Neural progenitor cell (in vitro differentiated cells): ENCODE measurements around the gene PDLIM5. TPM values are rescaled to one million over a fixed set of nuclear protein-coding genes. Genes with fewer than 3 reads are reported as not detected.

ENCODE experiments used
- DNase-seq: peaks from one replicate; pipeline ENCODE4 v3.0.0-alpha.2; 2016; ENCODE audit warnings: low spot score
- H2AFZ ChIP-seq: fragments of 200-600 bp; sonication (generic); replicated peaks from 2 replicates; pipeline ENCODE4 v1.6.1; 2016; ENCODE audit warnings: antibody characterized with exemption
- H3F3A ChIP-seq: fragments of 200-600 bp; sonication (generic); 2 replicates; pipeline ENCODE4 v1.6.1; 2016; ENCODE audit warnings: antibody characterized with exemption, low read depth
- H3K27ac ChIP-seq: fragments of 200-600 bp; sonication (generic); 2 replicates; pipeline ENCODE4 v1.5.1; 2016; ENCODE audit warnings: mild to moderate bottlenecking
- H3K27me3 ChIP-seq: fragments of 200-600 bp; sonication (generic); 2 replicates; pipeline ENCODE4 v1.6.1; 2016; ENCODE audit warnings: mild to moderate bottlenecking, moderate library complexity
- H3K36me3 ChIP-seq: fragments of 200-600 bp; sonication (generic); 2 replicates; pipeline ENCODE4 v1.5.1; 2016
- H3K4me1 ChIP-seq: fragments of 200-600 bp; sonication (generic); 2 replicates; pipeline ENCODE4 v1.6.1; 2016; ENCODE audit warnings: mixed run types
- H3K4me2 ChIP-seq: fragments of 200-600 bp; sonication (generic); 2 replicates; pipeline ENCODE4 v1.6.1; 2016
- H3K4me3 ChIP-seq: fragments of 200-600 bp; sonication (generic); 2 replicates; pipeline ENCODE4 v1.5.1; 2016
- H3K79me2 ChIP-seq: fragments of 200-600 bp; sonication (generic); 2 replicates; pipeline ENCODE4 v1.6.1; 2016; ENCODE audit warnings: low read depth
- H3K9ac ChIP-seq: fragments of 200-600 bp; sonication (generic); 2 replicates; pipeline ENCODE4 v1.6.1; 2016
- H3K9me3 ChIP-seq: fragments of 200-600 bp; sonication (generic); 2 replicates; pipeline ENCODE4 v1.5.1; 2016; ENCODE audit warnings: low read depth
- H4K20me1 ChIP-seq: fragments of 200-600 bp; sonication (generic); 2 replicates; pipeline ENCODE4 v1.6.1; 2016; ENCODE audit warnings: low read depth
- H3K27ac Mint-ChIP-seq: 3 replicates; pipeline ENCODE4 v1.8.0; 2021; ENCODE audit warnings: mixed read lengths
- H3K27me3 Mint-ChIP-seq: 2 replicates; pipeline ENCODE4 v1.8.0; 2022; ENCODE audit warnings: low read depth, mild to moderate bottlenecking, inconsistent platforms, moderate library complexity, mixed read lengths; ENCODE audit not compliant: insufficient read depth
- H3K36me3 Mint-ChIP-seq: 3 replicates; pipeline ENCODE4 v1.8.0; 2021; ENCODE audit warnings: mixed read lengths
- H3K4me1 Mint-ChIP-seq: 3 replicates; pipeline ENCODE4 v1.8.0; 2021; ENCODE audit warnings: mixed read lengths
- H3K4me3 Mint-ChIP-seq: 3 replicates; pipeline ENCODE4 v1.8.0; 2021; ENCODE audit warnings: mild to moderate bottlenecking, moderate library complexity, mixed read lengths
- H3K9me3 Mint-ChIP-seq: 3 replicates; pipeline ENCODE4 v1.8.0; 2020; ENCODE audit warnings: mixed read lengths
- EZH2 ChIP-seq: fragments of 200-600 bp; sonication (generic); IDR thresholded peaks from 2 replicates; pipeline ENCODE4 v1.6.1; 2017; ENCODE audit warnings: antibody characterized with exemption, mild to moderate bottlenecking, moderate library complexity
- EZH2phosphoT487 ChIP-seq: fragments of 200-600 bp; sonication (generic); IDR thresholded peaks from 2 replicates; pipeline ENCODE4 v1.6.1; 2017; ENCODE audit warnings: antibody characterized with exemption
- total RNA-seq: library from RNA; depleted of rRNA; stranded (reverse); fragments of >200 nt; gene quantifications from 2 replicates; pipeline ENCODE4 v1.2.3, GENCODE V29; 2015; ENCODE audit warnings: low replicate concordance
- TF ChIP-seq, protein P1 (sequence below): fragments of 200-600 bp; sonication (generic); IDR thresholded peaks from 2 replicates; pipeline ENCODE4 v1.5.1; 2017; ENCODE audit warnings: antibody characterized with exemption, mild to moderate bottlenecking

The PDLIM5 gene
- total RNA-seq, 1 donor from 2014 or later: 68.4 TPM

DNA sequence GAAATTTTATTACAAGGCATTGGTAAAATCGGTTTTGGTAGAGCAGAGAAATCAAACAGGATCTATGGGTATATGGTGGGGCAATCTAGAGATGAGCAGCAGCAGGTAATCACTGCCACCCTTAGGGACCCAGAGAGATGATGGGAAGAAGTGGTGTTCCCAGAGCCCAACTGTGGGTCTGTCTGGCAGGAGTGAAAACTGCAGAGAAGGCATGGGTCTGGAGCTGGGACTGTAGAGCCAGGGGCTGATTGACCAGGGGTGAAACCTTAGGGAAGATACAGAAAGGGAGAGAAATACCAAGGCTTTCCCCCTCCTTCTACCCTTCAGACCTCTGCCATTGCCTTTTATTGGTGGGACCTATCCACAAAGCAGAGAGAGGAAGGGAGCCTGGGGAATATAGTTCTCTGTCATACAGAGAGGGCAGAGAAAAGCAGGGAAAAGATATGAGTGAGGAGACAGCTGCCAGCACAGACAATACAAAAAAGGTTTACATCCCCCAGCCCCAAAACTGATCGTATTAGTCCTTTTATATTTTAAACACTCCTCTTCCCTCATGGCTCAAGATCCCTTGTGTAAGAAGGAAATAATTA, 28.7 kb downstream of the PDLIM5 start:
- H3K4me3 Mint-ChIP-seq: no peak overlapping the region
- peaks cover 67% of the 10 kb centered on the region for H3K79me2 ChIP-seq
- no peaks in the 10 kb centered on the region for H3K27me3 ChIP-seq

DNA sequence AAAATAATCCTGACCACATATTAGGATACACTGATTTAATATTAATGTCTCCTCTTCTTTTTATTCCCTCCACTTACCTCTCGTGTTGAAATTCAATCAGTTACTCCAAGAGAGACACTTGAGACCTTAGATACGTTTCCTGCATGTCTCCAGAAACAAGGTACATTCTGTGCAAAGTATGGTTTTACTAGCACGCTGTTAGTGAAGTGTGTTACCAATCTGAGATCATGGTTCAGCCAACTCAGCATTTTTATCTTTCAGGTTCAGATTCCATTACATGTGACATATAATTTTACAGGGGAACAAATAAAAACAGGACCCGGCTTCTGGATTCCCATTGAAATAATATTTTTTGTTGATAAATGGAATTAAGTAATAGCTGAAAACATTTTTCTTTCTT, 32.2 kb downstream of the PDLIM5 start:
- Histone ChIP-seq H3K79me2 (peaks cover 44% of the 10 kb centered on the region), H3K27ac (no peak overlapping the region), H3F3A (peaks cover 6% of the 10 kb centered on the region), H3K9ac (no peak overlapping the region), H3K36me3 (no peaks in the 10 kb centered on the region), H3K9me3 (no peaks in the 10 kb centered on the region), H4K20me1 (no peaks in the 10 kb centered on the region), H3K4me2 (no peak overlapping the region), H3K4me1 (peaks cover 8% of the 10 kb centered on the region), H3K27me3 (no peaks in the 10 kb centered on the region), H3K4me3 (no peak overlapping the region), H2AFZ (no peak overlapping the region)
- TF ChIP-seq, protein P1, sequence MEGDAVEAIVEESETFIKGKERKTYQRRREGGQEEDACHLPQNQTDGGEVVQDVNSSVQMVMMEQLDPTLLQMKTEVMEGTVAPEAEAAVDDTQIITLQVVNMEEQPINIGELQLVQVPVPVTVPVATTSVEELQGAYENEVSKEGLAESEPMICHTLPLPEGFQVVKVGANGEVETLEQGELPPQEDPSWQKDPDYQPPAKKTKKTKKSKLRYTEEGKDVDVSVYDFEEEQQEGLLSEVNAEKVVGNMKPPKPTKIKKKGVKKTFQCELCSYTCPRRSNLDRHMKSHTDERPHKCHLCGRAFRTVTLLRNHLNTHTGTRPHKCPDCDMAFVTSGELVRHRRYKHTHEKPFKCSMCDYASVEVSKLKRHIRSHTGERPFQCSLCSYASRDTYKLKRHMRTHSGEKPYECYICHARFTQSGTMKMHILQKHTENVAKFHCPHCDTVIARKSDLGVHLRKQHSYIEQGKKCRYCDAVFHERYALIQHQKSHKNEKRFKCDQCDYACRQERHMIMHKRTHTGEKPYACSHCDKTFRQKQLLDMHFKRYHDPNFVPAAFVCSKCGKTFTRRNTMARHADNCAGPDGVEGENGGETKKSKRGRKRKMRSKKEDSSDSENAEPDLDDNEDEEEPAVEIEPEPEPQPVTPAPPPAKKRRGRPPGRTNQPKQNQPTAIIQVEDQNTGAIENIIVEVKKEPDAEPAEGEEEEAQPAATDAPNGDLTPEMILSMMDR: no peak
- TF ChIP-seq EZH2 (no peak), EZH2phosphoT487 (no peak)
- no peak for DNase-seq
- Mint-ChIP-seq H3K27ac (no peak overlapping the region), H3K27me3 (no peaks in the 10 kb centered on the region), H3K4me1 (peaks cover 16% of the 10 kb centered on the region), H3K9me3 (no peaks in the 10 kb centered on the region), H3K4me3 (no peak overlapping the region), H3K36me3 (peaks cover 4% of the 10 kb centered on the region)

More for the DNA sequence above, 28.7 kb downstream of the PDLIM5 start:
- Histone ChIP-seq H3K4me3 (no peak overlapping the region), H2AFZ (no peak overlapping the region), H3F3A (no peaks in the 10 kb centered on the region), H4K20me1 (no peaks in the 10 kb centered on the region), H3K27ac (no peak overlapping the region), H3K9ac (no peak overlapping the region), H3K9me3 (no peaks in the 10 kb centered on the region), H3K36me3 (no peaks in the 10 kb centered on the region), H3K4me2 (no peak overlapping the region), H3K4me1 (peaks cover 8% of the 10 kb centered on the region)
- peaks cover 19% of the 10 kb centered on the region for H3K4me1 Mint-ChIP-seq
- H3K27ac Mint-ChIP-seq: no peak overlapping the region
- H3K36me3 Mint-ChIP-seq: peaks cover 4% of the 10 kb centered on the region
- H3K9me3 Mint-ChIP-seq: no peaks in the 10 kb centered on the region
- TF ChIP-seq EZH2phosphoT487: no peak
- TF ChIP-seq EZH2: no peak
- TF ChIP-seq, protein P1: no peak
- H3K27me3 Mint-ChIP-seq: no peaks in the 10 kb centered on the region
- DNase-seq: no peak

DNA sequence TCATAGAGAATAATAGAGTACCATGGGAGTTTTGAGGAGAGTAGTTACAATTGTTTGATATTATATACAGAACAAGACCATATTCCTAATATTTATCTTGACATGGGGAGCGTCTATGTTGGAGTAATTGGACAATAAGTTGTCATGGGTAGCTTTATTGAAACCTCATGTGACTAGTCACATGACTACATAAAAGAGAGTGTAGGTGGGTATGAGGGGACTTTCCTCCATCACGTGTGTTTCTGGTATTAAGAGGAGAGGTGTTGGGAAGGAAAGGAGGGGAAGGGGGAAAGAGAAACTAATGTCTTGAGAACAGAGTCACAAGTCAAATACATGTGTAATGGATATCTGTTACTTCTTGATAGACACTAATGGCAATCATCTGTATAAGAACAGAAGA, 33.1 kb downstream of the PDLIM5 start:
- Mint-ChIP-seq H3K9me3 (no peaks in the 10 kb centered on the region), H3K36me3 (peaks cover 4% of the 10 kb centered on the region), H3K4me3 (no peak overlapping the region), H3K27ac (no peak overlapping the region), H3K27me3 (no peaks in the 10 kb centered on the region), H3K4me1 (peaks cover 7% of the 10 kb centered on the region)
- Histone ChIP-seq H3K79me2 (peaks cover 36% of the 10 kb centered on the region), H3K4me1 (peaks cover 8% of the 10 kb centered on the region), H3K27ac (no peak overlapping the region), H3K4me3 (no peak overlapping the region), H4K20me1 (no peaks in the 10 kb centered on the region), H3F3A (peaks cover 6% of the 10 kb centered on the region), H3K36me3 (no peaks in the 10 kb centered on the region), H2AFZ (no peak overlapping the region), H3K9ac (no peak overlapping the region), H3K9me3 (no peaks in the 10 kb centered on the region), H3K27me3 (no peaks in the 10 kb centered on the region), H3K4me2 (no peak overlapping the region)
- TF ChIP-seq EZH2phosphoT487 (no peak), EZH2 (no peak)
- TF ChIP-seq, protein P1: no peak
- DNase-seq: no peak
